Upper lobe of left lung (tissue), 4 donors: ENCODE data around the gene SPATA46.

ENCODE experiments used
- CTCF ChIP-seq, 6 experiments: fragments of 450-650 bp in 4 of 6; fragments of 200-600 bp in 2 of 6; sonication (generic) in 2 of 6; IDR thresholded peaks; one replicate each; pipeline ENCODE4 v1.5.1; 2016 to 2019; ENCODE audit warnings: antibody characterized with exemption in 6 of 6
- EP300 ChIP-seq, 4 donors: sonication (generic); formaldehyde crosslinking; IDR thresholded peaks; one replicate each; pipeline ENCODE4 v1.5.1; 2017; ENCODE audit warnings: antibody characterized with exemption in 4 of 4, control low read depth in 2 of 4
- POLR2A ChIP-seq, 4 donors: fragments of 450-650 bp; IDR thresholded peaks; one replicate each; pipeline ENCODE4 v1.5.1; 2016 to 2017; ENCODE audit warnings: antibody characterized with exemption in 4 of 4, mild to moderate bottlenecking in 2 of 4
- POLR2AphosphoS5 ChIP-seq, 2 donors: sonication (generic); formaldehyde crosslinking; IDR thresholded peaks; one replicate each; pipeline ENCODE4 v1.5.1; 2017; ENCODE audit warnings: antibody characterized with exemption in 2 of 2

GRCh38 chr1:162422662-162423375, 46.2 kb upstream of the SPATA46 start:
- no peak for TF ChIP-seq CTCF (IDR thresholded peaks at IDR 0.05)
- no peak for TF ChIP-seq EP300 (IDR thresholded peaks at IDR 0.05)
- TF ChIP-seq POLR2A (IDR thresholded peaks at IDR 0.05): no peak
- no peak for TF ChIP-seq POLR2AphosphoS5 (IDR thresholded peaks at IDR 0.05)
